ENCODE data around the gene ADAMTS2.

The ADAMTS2 gene

DNA sequence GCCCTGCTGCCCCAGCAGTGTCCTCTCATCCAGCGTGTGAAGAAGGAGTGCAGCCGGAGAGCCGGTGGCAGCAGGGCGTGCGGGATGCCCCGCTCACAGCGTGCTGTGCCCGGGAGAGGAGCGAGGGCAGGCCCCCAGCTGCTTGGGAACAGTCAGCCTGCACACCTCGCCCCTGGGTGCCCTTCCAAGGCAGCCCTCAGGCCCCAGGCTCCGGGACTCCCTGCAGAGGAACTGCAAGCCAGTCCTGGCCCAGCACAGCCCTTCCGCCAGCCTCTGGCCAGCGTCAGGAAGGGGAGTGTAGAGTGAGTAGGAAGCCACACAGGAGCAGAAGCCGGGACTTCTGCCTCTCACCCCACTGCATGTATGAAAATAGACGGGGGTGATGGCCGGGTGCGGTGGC lies 43.5 kb downstream of the ADAMTS2 start:
- TF ChIP-seq CTCF (IDR thresholded peaks at IDR 0.05; ENCODE audit: low read depth, low read length), result no peak
- no peak overlapping the region for H3K4me3 ChIP-seq (ENCODE audit: low read depth, low read length)

GRCh38 chr5:179301376-179301775 lies 43.9 kb downstream of the ADAMTS2 start:
- H3K4me3 ChIP-seq (ENCODE audit: low read depth, low read length), result no peak overlapping the region

DNA sequence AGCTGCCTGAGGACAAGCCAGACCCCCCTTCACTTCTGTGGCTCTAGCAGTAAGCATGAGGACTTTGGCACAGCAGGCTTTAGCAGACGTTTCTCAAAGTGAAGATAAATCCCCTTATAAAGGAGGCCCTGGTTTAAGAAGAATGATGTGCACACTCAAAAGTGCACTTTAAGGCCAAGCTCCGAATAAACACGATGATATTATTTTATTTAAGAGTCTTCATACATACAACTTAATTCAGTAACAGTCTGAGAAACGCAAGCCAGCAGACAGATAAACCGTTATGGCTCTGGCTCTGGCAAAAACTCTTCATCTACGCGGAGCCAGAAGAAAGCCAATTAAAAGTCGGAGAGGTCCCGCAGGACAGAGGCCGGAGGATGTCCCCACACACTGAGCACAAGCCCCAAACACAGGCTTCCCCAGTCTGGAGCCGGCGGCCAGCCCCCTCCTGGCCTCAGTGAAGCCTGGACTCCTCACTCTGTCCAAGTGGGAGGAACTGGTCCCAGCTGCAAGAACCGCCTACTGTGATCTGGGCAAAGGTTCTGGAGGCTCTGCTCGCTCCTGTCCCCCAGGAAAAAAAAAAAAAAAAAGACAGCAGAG lies 44.6 kb downstream of the ADAMTS2 start:
- H3K4me3 ChIP-seq (ENCODE audit: low read depth, low read length), result no peak overlapping the region
- no peak for TF ChIP-seq CTCF (IDR thresholded peaks at IDR 0.05; ENCODE audit: low read depth, low read length)

More at GRCh38 chr5:179301376-179301775, 43.9 kb downstream of the ADAMTS2 start:
- TF ChIP-seq CTCF (IDR thresholded peaks at IDR 0.05; ENCODE audit: low read depth, low read length), result no peak

DNA sequence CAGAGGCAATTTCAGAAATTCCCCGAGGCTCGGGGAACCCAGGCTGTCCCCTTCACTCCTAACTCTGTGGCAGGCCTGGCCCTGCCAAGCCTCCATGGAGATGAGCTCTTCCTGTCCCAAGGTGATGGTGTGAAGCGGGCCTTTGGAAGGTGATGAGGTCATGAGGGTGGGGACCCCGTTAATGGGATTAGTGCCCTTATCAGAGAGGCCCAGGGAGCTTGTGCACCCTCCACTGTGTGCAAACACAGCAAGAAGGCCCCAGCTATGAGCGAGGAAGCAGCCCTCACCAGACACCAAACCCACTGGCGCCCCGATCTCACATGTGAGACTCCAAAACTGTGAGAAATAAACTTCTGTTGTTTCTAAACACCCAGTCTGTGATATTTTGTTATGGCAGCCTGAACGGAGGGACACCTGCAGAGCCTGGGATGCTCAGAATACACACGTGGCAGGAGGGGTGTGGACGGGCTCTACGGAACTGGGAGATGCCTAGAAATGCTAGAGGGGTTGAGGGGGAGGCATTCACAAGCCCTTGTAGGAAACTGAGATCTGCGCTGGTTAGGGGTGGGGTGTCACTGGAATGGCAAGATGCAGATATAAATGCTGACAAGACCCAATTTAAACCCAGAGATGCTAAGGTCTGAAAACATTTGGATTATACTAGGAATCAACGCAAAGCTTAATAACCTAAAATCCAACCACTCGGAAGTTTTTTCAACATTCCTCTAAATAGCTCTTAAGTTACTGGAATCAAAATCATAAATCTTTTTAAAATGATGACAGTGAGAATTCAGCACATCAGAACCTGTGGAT lies 46.9 kb downstream of the ADAMTS2 start:
- H3K4me3 ChIP-seq (ENCODE audit: low read depth, low read length), result no peak overlapping the region
- no peak for TF ChIP-seq CTCF (IDR thresholded peaks at IDR 0.05; ENCODE audit: low read depth, low read length)

- no peak for TF ChIP-seq CTCF (IDR thresholded peaks at IDR 0.05; ENCODE audit: low read depth, low read length)
- no peak overlapping the region for H3K4me3 ChIP-seq (ENCODE audit: low read depth, low read length)
Measured at GRCh38 chr5:179297486-179298180, 47.6 kb downstream of the ADAMTS2 start.

GRCh38 chr5:179297026-179297425 lies 48.2 kb downstream of the ADAMTS2 start:
- no peak for TF ChIP-seq CTCF (IDR thresholded peaks at IDR 0.05; ENCODE audit: low read depth, low read length)
- no peak overlapping the region for H3K4me3 ChIP-seq (ENCODE audit: low read depth, low read length)

Measured in WI38 (cell line).